ENCODE measurements around the gene CTBP1. TPM values are rescaled to one million over a fixed set of nuclear protein-coding genes. Genes with fewer than 3 reads are reported as not detected.

CTBP1 gene
- total and polyA plus RNA-seq, 2 of the 8 experiments (the other 6 are each of a cell fraction or from before 2014, with no cell fraction given) = 128 to 185 TPM

- no peak overlapping the region for H4K5ac ChIP-seq (ENCODE audit: insufficient read length, low read depth, low read length)
Observed at GRCh38 chr4:1222938-1223690, 25.8 kb downstream of the CTBP1 start.

More at GRCh38 chr4:1222938-1223690, 25.8 kb downstream of the CTBP1 start:
- Histone ChIP-seq H3K18ac (ENCODE audit: extremely low read depth, low read length) (no peak overlapping the region), H2AFZ (ENCODE audit: low read length) (no peak overlapping the region), H3K4me3 (ENCODE audit: extremely low read depth in 1 of 4, insufficient read depth in 2 of 4, low read depth in 3 of 4, low read length in 4 of 4) (no peak overlapping the region), H3K27ac (ENCODE audit: low read depth, low read length) (no peak overlapping the region), H2BK120ac (replicated peaks; ENCODE audit: low read depth, low read length) (no peak overlapping the region), H2BK20ac (ENCODE audit: low read length) (no peak overlapping the region), H2BK5ac (ENCODE audit: low read depth, low read length) (no peak overlapping the region), H3K14ac (ENCODE audit: insufficient read length) (no peak overlapping the region), H4K91ac (replicated peaks; ENCODE audit: insufficient read length, low read length) (no peak overlapping the region), H3K36me3 (ENCODE audit: control insufficient read depth in 2 of 4, insufficient read depth in 4 of 4, low read length in 3 of 4) (peaks cover 13 to 44% (median 29%) of the 10 kb centered on the region in 4 experiments; a peak in 7 of 8 replicates), H2AK5ac (ENCODE audit: low read depth, low read length) (no peak overlapping the region), H3K4me1 (replicated peaks in 1 of 4; ENCODE audit: control insufficient read depth in 3 of 4, insufficient read depth in 4 of 4, low read length in 3 of 4) (no peaks in the 10 kb centered on the region), H2BK12ac (ENCODE audit: low read depth, low read length) (no peak overlapping the region), H3K4ac (replicated peaks; ENCODE audit: insufficient read length, low read depth, low read length) (no peak overlapping the region), H3K79me2 (ENCODE audit: control insufficient read depth in 1 of 2, insufficient read depth in 2 of 2, low read length in 2 of 2) (no peaks in the 10 kb centered on the region), H3K56ac (replicated peaks; ENCODE audit: insufficient read length, low read depth, low read length) (no peak overlapping the region), H3K79me1 (ENCODE audit: low read depth, low read length) (peaks cover 11% of the 10 kb centered on the region), H3K9ac (replicated peaks in 1 of 4; ENCODE audit: extremely low read depth in 1 of 4, low read depth in 3 of 4, low read length in 3 of 4) (no peak overlapping the region), H3K23me2 (ENCODE audit: low read depth, low read length) (no peaks in the 10 kb centered on the region), H4K20me1 (replicated peaks in 1 of 2; ENCODE audit: control insufficient read depth in 1 of 2, insufficient read depth in 2 of 2, low read length in 2 of 2) (peaks cover 12 to 23% of the 10 kb centered on the region in 2 experiments), H3K4me2 (ENCODE audit: insufficient read depth in 1 of 2, low read depth in 2 of 2, low read length in 2 of 2) (no peak overlapping the region), H4K8ac (ENCODE audit: extremely low read depth, insufficient read depth, low read length) (no peak overlapping the region), H2BK15ac (ENCODE audit: low read length) (no peak overlapping the region), H3K23ac (ENCODE audit: insufficient read length) (no peak overlapping the region), H3K27me3 (replicated peaks in 1 of 4; ENCODE audit: control insufficient read depth in 3 of 4, extremely low read depth in 1 of 4, insufficient read depth in 3 of 4, low read length in 3 of 4) (no peaks in the 10 kb centered on the region), H3K9me3 (ENCODE audit: insufficient read depth in 2 of 2, low read depth in 1 of 2, low read length in 1 of 2) (no peaks in the 10 kb centered on the region)
- POLR2A ChIA-PET (ENCODE audit: partially characterized antibody) = no interaction called here
- DNase-seq (ENCODE audit: low read depth in 1 of 2, low spot score in 2 of 2) = no peak
- FAIRE-seq = no peak
- WGBS, 2 experiments (ENCODE audit: extremely low coverage in 1 of 2, insufficient coverage in 1 of 2, insufficient read length in 1 of 2, insufficient replicate concordance in 2 of 2, low coverage in 1 of 2, low lambda C conversion rate in 2 of 2, missing lambda C conversion rate in 1 of 2) = 94% methylated on average over 9 of the region's 29 CpGs; no CpG with 5 or more reads in 1 of the 2 experiments
- CTCF ChIA-PET (ENCODE audit: partially characterized antibody) = interaction anchor here (0.6 kb wide), 1 partner anchor 11 kb away, joined by 3 read pairs; no protein-coding TSS in a partner anchor
- no peak for TF ChIP-seq PHF8 (conservative IDR thresholded peaks at IDR 0.05; ENCODE audit: low read depth, low read length)
- no peak for TF ChIP-seq RNF2 (IDR thresholded peaks at IDR 0.05; ENCODE audit: borderline replicate concordance, low read depth, low read length, missing control alignments, poor library complexity, severe bottlenecking)
- TF ChIP-seq CHD2 (IDR thresholded peaks at IDR 0.05; ENCODE audit: low read length) = no peak
- TF ChIP-seq E2F6 (IDR thresholded peaks at IDR 0.05) = no peak
- TF ChIP-seq POLR2A (IDR thresholded peaks at IDR 0.05; ENCODE audit: control extremely low read depth in 1 of 2, low read depth in 2 of 2, low read length in 2 of 2) = no peak
- TF ChIP-seq KDM4A (IDR thresholded peaks at IDR 0.05; ENCODE audit: low read depth, low read length, severe bottlenecking) = no peak
- TF ChIP-seq SIX5 (IDR thresholded peaks at IDR 0.05; ENCODE audit: low read depth, low read length) = no peak
- no peak for TF ChIP-seq BCL11A (IDR thresholded peaks at IDR 0.05; ENCODE audit: low read depth in 2 of 2, low read length in 2 of 2)
- TF ChIP-seq HDAC2 (IDR thresholded peaks at IDR 0.05; ENCODE audit: borderline replicate concordance in 1 of 2, low read depth in 2 of 2, low read length in 2 of 2) = no peak
